Measurements from ENCODE around the gene MTUS2. TPM values are rescaled to one million over a fixed set of nuclear protein-coding genes. Genes with fewer than 3 reads are reported as not detected.

MTUS2 gene
- total and polyA plus RNA-seq, 8 donors, result 0.12 to 28.1 (median 3.5) TPM; not detected in 1

DNA sequence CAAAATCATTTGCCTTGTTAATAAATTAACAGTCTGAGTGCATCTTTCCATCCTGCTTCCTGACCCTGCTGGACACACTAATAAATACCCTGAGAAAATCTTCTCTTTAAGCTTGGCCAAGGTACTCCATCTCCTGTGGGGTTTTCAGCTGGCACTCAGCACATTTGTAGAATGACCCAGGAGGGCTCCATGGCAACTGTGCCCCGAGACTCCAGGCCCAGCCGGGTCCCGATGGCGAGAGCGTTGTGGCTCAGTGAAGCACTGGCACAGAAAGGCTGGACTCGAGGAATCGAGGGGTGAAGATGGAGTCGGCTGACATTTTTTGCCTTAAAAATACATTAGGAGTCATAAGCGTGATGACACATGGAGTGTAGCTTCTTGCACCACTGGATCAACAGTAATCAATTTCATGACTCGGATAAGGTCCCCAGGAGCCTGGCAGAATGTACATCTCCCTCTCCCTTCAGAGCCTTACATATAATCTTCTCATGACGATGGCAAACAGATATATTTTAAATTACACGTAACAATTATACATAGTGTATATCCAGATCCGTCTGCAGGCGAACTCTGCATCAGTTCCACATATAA lies 690.0 kb downstream of the MTUS2 start:
- no peak overlapping the region for H3K27ac ChIP-seq
- 90 to 94% (median 92%) methylated on average over 14 of the region's 14 CpGs for WGBS, 5 donors
- peaks cover 14 to 41% (median 28%) of the 10 kb centered on the region in 4 donors for H3K36me3 ChIP-seq
- peaks cover 0 to 12% (median 7%) of the 10 kb centered on the region in 3 donors for H3K27me3 ChIP-seq
- intact Hi-C loops (cut with DNase I; ENCODE audit: low total_unique reads), result loop anchor here (5.0 to 10.0 kb wide), 2 partner anchors 205 to 597 kb away; no protein-coding TSS in a partner anchor
- DNase-seq, result no peak
- H3K4me1 ChIP-seq, result peaks cover 0 to 31% (median 14%) of the 10 kb centered on the region in 4 donors
- TF ChIP-seq EP300 (IDR thresholded peaks at IDR 0.05), result no peak
- TF ChIP-seq POLR2AphosphoS5 (IDR thresholded peaks at IDR 0.05), result no peak
- TF ChIP-seq, protein P1, sequence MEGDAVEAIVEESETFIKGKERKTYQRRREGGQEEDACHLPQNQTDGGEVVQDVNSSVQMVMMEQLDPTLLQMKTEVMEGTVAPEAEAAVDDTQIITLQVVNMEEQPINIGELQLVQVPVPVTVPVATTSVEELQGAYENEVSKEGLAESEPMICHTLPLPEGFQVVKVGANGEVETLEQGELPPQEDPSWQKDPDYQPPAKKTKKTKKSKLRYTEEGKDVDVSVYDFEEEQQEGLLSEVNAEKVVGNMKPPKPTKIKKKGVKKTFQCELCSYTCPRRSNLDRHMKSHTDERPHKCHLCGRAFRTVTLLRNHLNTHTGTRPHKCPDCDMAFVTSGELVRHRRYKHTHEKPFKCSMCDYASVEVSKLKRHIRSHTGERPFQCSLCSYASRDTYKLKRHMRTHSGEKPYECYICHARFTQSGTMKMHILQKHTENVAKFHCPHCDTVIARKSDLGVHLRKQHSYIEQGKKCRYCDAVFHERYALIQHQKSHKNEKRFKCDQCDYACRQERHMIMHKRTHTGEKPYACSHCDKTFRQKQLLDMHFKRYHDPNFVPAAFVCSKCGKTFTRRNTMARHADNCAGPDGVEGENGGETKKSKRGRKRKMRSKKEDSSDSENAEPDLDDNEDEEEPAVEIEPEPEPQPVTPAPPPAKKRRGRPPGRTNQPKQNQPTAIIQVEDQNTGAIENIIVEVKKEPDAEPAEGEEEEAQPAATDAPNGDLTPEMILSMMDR (IDR thresholded peaks at IDR 0.05), result no peak
- TF ChIP-seq POLR2A (IDR thresholded peaks at IDR 0.05), result no peak
- no peak overlapping the region for H3K4me3 ChIP-seq
- no peaks in the 10 kb centered on the region for H3K9me3 ChIP-seq

DNA sequence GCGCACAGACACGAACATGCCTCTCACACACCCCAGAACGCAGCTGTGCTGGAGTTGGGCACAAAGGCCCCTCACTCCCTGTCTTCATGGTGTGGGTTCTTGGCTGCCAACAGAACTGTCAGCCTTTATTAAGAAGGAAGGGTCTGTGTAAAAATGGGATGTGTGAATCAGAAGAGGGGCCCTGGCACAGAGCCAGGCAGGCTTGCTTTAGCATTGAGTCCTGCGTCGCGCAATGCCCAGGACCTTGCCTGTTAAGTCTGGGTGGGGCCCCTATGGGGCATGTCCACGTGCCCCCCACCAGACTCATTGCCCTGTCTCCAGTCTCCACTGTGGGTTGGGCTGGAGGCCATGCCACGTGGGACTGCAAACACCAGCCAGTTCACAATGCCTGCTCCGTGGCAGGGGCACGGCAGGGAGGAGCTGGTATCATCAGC lies 690.5 kb downstream of the MTUS2 start:
- Histone ChIP-seq H3K4me3 (no peak overlapping the region), H3K4me1 (peaks cover 0 to 31% (median 14%) of the 10 kb centered on the region in 4 donors), H3K36me3 (peaks cover 14 to 47% (median 34%) of the 10 kb centered on the region in 4 donors), H3K27me3 (peaks cover 0 to 6% (median 5%) of the 10 kb centered on the region in 3 donors), H3K27ac (no peak overlapping the region), H3K9me3 (no peaks in the 10 kb centered on the region)
- intact Hi-C loops (cut with DNase I; ENCODE audit: low total_unique reads), result no loop called here
- 61 to 82% (median 73%) methylated on average over 9 to 10 of the region's 10 CpGs for WGBS, 5 donors
- no peak for TF ChIP-seq EP300 (IDR thresholded peaks at IDR 0.05)
- no peak for TF ChIP-seq POLR2A (IDR thresholded peaks at IDR 0.05)
- TF ChIP-seq, protein P1 (IDR thresholded peaks at IDR 0.05), result no peak
- TF ChIP-seq POLR2AphosphoS5 (IDR thresholded peaks at IDR 0.05), result no peak
- no peak for DNase-seq

DNA sequence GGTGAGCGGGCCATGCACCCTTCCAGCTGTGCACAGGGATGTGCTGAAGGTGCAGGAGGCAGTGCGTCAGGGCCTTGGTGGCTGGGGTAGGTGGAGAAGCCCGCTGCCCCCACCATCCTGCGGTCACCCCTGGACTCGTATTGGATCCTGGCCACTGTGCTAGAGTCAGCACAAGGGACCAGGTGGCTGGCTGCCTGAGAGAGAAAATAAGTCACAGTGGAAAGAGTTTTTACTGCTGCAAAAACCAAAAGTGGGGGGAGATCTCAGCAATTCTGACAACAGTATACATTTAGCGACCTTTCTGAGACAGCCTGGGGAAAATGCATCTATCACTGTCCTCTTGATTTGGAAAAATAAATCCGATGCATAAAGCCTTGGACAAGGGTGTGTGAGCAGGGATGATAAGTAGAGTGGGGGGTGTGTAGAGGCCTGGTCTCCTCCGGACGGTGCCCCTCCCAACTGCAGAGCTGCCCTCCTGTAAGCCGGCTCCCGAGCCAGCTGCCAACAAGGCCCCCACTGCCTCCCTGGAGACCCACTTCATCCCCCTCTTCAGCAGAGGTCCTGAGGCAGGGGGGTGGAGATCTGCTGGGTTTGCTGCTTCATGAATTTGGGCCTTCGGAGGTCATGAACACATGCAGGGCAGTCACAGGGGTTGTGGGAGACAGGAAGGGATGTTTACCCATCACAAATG lies 691.1 kb downstream of the MTUS2 start:
- Histone ChIP-seq H3K9me3 (no peaks in the 10 kb centered on the region), H3K36me3 (peaks cover 14 to 53% (median 40%) of the 10 kb centered on the region in 4 donors), H3K27ac (no peak overlapping the region), H3K4me3 (no peak overlapping the region), H3K4me1 (peaks cover 0 to 31% (median 14%) of the 10 kb centered on the region in 4 donors), H3K27me3 (peaks cover 0 to under 1% (median 0%) of the 10 kb centered on the region in 3 donors)
- TF ChIP-seq POLR2AphosphoS5 (IDR thresholded peaks at IDR 0.05) (no peak), EP300 (IDR thresholded peaks at IDR 0.05) (no peak), POLR2A (IDR thresholded peaks at IDR 0.05) (no peak)
- TF ChIP-seq, protein P1 (IDR thresholded peaks at IDR 0.05), result no peak
- intact Hi-C loops (cut with DNase I; ENCODE audit: low total_unique reads), result no loop called here
- DNase-seq, result no peak
- WGBS, 5 donors, result 81 to 89% (median 85%) methylated on average over 12 of the region's 12 CpGs

DNA sequence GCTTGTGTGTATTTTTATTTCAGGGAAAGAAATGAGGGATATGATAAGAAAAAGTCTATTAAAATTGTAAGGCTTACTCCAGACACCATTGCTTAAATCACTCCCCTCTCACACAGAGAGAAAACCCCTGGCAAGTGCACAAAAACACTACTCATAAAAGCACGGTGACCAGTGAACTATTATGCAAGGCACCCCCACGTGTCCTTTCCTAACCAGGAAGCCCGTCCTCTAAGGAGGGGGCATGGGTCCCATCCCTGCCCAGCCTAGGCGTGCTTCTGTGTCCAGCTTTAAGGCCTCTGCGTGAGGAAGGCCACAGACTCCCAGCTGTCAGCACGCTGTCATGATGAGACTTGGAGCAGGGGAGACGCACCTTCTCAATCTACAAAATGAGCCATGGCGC lies 691.8 kb downstream of the MTUS2 start:
- peak overlapping the region in 1 of 5 donors; percentile 13 for H3K27ac ChIP-seq

More for the DNA sequence above, 691.8 kb downstream of the MTUS2 start:
- Histone ChIP-seq H3K9me3 (no peaks in the 10 kb centered on the region), H3K4me1 (peaks cover 0 to 27% (median 14%) of the 10 kb centered on the region in 4 donors), H3K27me3 (no peaks in the 10 kb centered on the region), H3K4me3 (no peak overlapping the region), H3K36me3 (peaks cover 18 to 60% (median 47%) of the 10 kb centered on the region in 4 donors)
- 73 to 89% (median 81%) methylated on average over 8 of the region's 8 CpGs for WGBS, 5 donors
- no peak for DNase-seq
- TF ChIP-seq, protein P1 (IDR thresholded peaks at IDR 0.05), result no peak
- peak in 1 of 3 donors; percentile 28 for TF ChIP-seq POLR2AphosphoS5 (IDR thresholded peaks at IDR 0.05)
- intact Hi-C loops (cut with DNase I; ENCODE audit: low total_unique reads), result no loop called here

Measured in stomach (tissue), 9 donors.